NCI-H1048 (cell line): Measurements from ENCODE around the gene TM9SF2.
A peak's percentile ranks its signal among the peaks of the same experiment; 100 is the strongest.

Experiments
- DNase-seq: peaks from one replicate; lab custom pipeline; 2025; lab: John Stamatoyannopoulos, UW

The TM9SF2 gene

GRCh38 chr13:99580500-99581268, 79.4 kb downstream of the TM9SF2 start:
- no peak for DNase-seq

- DNase-seq: no peak
These were observed 81.2 kb downstream of the TM9SF2 start for GRCh38 chr13:99582511-99582910.

- no peak for DNase-seq
These were observed 84.3 kb downstream of the TM9SF2 start for GRCh38 chr13:99585609-99586008.

GRCh38 chr13:99587021-99587420, 85.7 kb downstream of the TM9SF2 start:
- no peak for DNase-seq

- DNase-seq: no peak
These were observed 86.8 kb downstream of the TM9SF2 start for GRCh38 chr13:99587893-99588606.

GRCh38 chr13:99589575-99589974, 88.3 kb downstream of the TM9SF2 start:
- no peak for DNase-seq

- no peak for DNase-seq
These were observed 89.3 kb downstream of the TM9SF2 start for GRCh38 chr13:99590519-99591011.

- no peak for DNase-seq
These were observed 94.9 kb downstream of the TM9SF2 start for GRCh38 chr13:99596180-99596579.

GRCh38 chr13:99600318-99600717, 99.0 kb downstream of the TM9SF2 start:
- no peak for DNase-seq

- no peak for DNase-seq
These were observed 100.3 kb downstream of the TM9SF2 start for GRCh38 chr13:99601535-99601934.

GRCh38 chr13:99604636-99605035, 103.4 kb downstream of the TM9SF2 start:
- no peak for DNase-seq

GRCh38 chr13:99605420-99606323, 104.4 kb downstream of the TM9SF2 start:
- no peak for DNase-seq

- peak; percentile 63 for DNase-seq
These were observed 105.2 kb downstream of the TM9SF2 start, which contains the start of gene CLYBL for GRCh38 chr13:99606324-99607066. TSS of gene CLYBL (plus strand) at chr13:99606690.

GRCh38 chr13:99608345-99608744, 107.1 kb downstream of the TM9SF2 start:
- no peak for DNase-seq

GRCh38 chr13:99610702-99611289, 109.5 kb downstream of the TM9SF2 start:
- no peak for DNase-seq
